ENCODE results near the gene CXCL10.
A peak's percentile ranks its signal among the peaks of the same experiment; 100 is the strongest.
"Not testable (repeated sequence)": the region's sequence is repeated elsewhere in the genome, so short reads cannot be mapped to it uniquely, and the experiment has no call there.

CXCL10 gene

GRCh38 chr4:76024065-76024464, 768 bp upstream of the CXCL10 start:
- no peak for DNase-seq

GRCh38 chr4:76022677-76023076, 620 bp downstream of the CXCL10 start:
- DNase-seq: no peak

- no peak for DNase-seq
These were observed 1.3 kb downstream of the CXCL10 start for GRCh38 chr4:76022031-76022430.

- no peak for DNase-seq
These were observed 6.1 kb downstream of the CXCL10 start for GRCh38 chr4:76017056-76017686.

- DNase-seq: no peak
These were observed 6.9 kb downstream of the CXCL10 start for GRCh38 chr4:76016393-76016792.

- DNase-seq: no peak
These were observed 9.8 kb downstream of the CXCL10 start for GRCh38 chr4:76013540-76013939.

- DNase-seq: no peak
These were observed 10.9 kb downstream of the CXCL10 start for GRCh38 chr4:76012388-76012801.

GRCh38 chr4:76011700-76012387, 11.5 kb downstream of the CXCL10 start:
- DNase-seq: no peak

- DNase-seq: no peak
These were observed 12.2 kb downstream of the CXCL10 start for GRCh38 chr4:76011018-76011670.

- DNase-seq: no peak
These were observed 12.7 kb downstream of the CXCL10 start for GRCh38 chr4:76010576-76010975.

GRCh38 chr4:76009311-76009710, 14.0 kb downstream of the CXCL10 start:
- no peak for DNase-seq

- no peak for DNase-seq
These were observed 16.0 kb downstream of the CXCL10 start, which contains the start of gene CXCL9 for GRCh38 chr4:76007089-76007862. CXCL9 (minus strand) TSS chr4:76007509; CDS start chr4:76007449, 60 bp downstream.

GRCh38 chr4:76003620-76004019, 19.7 kb downstream of the CXCL10 start:
- DNase-seq: no peak

GRCh38 chr4:76003035-76003434, 20.3 kb downstream of the CXCL10 start:
- no peak for DNase-seq

GRCh38 chr4:76002176-76002575, 21.1 kb downstream of the CXCL10 start:
- no peak for DNase-seq

- DNase-seq: no peak
These were observed 21.6 kb downstream of the CXCL10 start for GRCh38 chr4:76001700-76002099.

- DNase-seq: no peak
These were observed 23.0 kb downstream of the CXCL10 start for GRCh38 chr4:76000279-76000678.

- DNase-seq: not testable (repeated sequence)
These were observed 24.7 kb downstream of the CXCL10 start for GRCh38 chr4:75998525-75999147.

- no peak for DNase-seq
These were observed 25.4 kb downstream of the CXCL10 start for GRCh38 chr4:75997946-75998345.

- DNase-seq: no peak
These were observed 26.2 kb downstream of the CXCL10 start for GRCh38 chr4:75997081-75997480.

GRCh38 chr4:75995727-75996126, 27.6 kb downstream of the CXCL10 start:
- DNase-seq: peak; percentile 2

- no peak for DNase-seq
These were observed 30.8 kb downstream of the CXCL10 start for GRCh38 chr4:75992462-75992861.

All from NCI-H524 treated with DMSO at 0.1 percent for 48 hours (cell line).